ENCODE data around the gene PDE8B.

The PDE8B gene

DNA sequence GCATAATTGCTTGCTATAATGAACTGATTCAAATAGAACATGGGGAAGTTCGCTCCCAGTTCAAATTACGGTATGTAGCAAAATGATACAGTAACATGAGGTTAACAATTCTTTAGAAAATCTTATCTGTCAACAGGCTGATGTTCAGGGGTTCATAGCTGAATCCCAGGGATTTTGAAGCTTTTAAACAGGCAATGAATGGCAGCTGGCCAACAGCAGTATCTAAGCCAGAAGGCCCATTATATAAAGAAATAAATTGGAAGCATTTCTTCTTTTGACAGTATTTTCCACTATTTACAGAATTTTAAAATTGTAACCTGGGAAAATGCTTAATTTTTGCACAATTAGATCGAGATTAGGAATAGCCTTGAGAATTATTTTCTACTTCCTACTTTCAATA, 126.8 kb downstream of the PDE8B start:
- no peak for DNase-seq (ENCODE audit: low read depth)
- no peak overlapping the region for H3K4me3 ChIP-seq (replicated peaks; ENCODE audit: low read depth, low read length)
- TF ChIP-seq, protein P1, sequence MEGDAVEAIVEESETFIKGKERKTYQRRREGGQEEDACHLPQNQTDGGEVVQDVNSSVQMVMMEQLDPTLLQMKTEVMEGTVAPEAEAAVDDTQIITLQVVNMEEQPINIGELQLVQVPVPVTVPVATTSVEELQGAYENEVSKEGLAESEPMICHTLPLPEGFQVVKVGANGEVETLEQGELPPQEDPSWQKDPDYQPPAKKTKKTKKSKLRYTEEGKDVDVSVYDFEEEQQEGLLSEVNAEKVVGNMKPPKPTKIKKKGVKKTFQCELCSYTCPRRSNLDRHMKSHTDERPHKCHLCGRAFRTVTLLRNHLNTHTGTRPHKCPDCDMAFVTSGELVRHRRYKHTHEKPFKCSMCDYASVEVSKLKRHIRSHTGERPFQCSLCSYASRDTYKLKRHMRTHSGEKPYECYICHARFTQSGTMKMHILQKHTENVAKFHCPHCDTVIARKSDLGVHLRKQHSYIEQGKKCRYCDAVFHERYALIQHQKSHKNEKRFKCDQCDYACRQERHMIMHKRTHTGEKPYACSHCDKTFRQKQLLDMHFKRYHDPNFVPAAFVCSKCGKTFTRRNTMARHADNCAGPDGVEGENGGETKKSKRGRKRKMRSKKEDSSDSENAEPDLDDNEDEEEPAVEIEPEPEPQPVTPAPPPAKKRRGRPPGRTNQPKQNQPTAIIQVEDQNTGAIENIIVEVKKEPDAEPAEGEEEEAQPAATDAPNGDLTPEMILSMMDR (IDR thresholded peaks at IDR 0.05; ENCODE audit: low read length, missing control alignments): no peak

DNA sequence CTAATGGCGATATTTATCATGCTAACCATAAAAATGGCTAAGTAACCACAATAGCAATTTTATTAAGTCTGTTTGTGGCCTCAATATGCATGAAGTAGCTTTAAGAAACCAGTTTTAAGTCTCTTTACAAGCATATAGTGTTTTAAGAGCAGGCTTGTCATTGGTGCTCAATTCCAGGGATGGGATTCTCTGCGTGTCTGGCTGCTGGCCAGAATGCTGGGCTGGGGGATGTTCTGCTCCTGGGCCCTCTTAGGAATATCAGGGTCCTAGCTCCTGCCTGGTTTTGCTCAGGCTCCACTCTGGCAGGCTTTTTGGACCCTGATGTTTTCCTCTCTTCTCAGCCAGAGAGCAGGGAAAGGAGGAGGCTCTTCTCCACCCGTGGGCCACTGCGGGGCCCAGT, 127.2 kb downstream of the PDE8B start:
- no peak for DNase-seq (ENCODE audit: low read depth)
- no peak overlapping the region for H3K4me3 ChIP-seq (replicated peaks; ENCODE audit: low read depth, low read length)
- TF ChIP-seq, protein P1 (IDR thresholded peaks at IDR 0.05; ENCODE audit: low read length, missing control alignments): no peak

- DNase-seq (ENCODE audit: low read depth): no peak
- TF ChIP-seq, protein P1 (IDR thresholded peaks at IDR 0.05; ENCODE audit: low read length, missing control alignments): no peak
- no peak overlapping the region for H3K4me3 ChIP-seq (replicated peaks; ENCODE audit: low read depth, low read length)
These were observed 128.9 kb downstream of the PDE8B start for GRCh38 chr5:77339337-77339890.

DNA sequence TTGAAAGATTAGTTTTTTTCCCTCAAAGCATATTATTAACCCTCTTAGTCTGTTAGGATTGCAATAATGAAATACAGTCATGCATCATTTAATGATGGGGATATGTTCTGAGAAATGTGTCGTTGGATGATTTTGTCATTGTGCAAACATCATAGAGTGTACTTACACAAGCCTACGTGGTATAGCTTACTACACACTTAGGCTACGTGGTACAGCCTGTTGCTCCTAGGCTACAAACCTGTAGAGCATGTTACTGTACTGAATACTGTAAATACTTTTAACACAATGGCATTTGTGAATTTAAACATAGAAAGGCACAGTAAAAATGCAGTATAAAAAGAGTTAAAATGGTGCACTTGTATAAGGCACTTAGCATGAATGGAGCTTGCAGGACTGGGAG, 132.7 kb downstream of the PDE8B start:
- no peak overlapping the region for H3K4me3 ChIP-seq (replicated peaks; ENCODE audit: low read depth, low read length)
- TF ChIP-seq, protein P1 (IDR thresholded peaks at IDR 0.05; ENCODE audit: low read length, missing control alignments): no peak
- no peak for DNase-seq (ENCODE audit: low read depth)

DNA sequence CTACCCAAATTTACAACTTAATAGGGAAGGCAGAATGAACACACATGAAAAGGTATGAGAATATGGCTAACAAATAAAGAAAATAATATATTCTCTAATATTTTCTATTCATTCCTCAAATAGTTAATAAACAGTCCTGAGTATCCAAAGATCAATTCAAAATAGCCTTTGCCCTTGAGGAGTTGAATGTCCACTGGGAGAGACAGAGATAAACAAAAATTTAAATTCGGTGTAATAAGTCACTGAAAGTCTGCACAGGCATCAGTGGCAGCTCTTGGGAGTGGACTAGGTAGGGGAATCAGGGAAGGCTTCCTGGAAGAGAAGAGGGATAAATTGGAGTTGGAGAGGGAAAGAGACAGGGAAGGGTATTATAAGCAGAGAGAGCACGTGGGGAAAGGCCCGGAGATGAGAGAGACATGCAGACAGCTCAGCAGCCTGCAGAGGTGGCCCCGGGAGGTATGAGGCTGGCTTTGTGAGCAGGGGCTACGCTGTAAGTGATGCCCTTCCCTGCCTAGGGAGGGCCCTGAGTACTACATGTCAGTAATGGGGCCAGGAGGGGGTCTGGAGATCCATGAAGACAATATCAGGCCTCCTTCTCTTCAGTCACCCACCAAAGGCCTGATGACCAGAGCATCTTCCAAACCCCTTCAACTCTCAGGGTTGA, 137.1 kb downstream of the PDE8B start:
- no peak overlapping the region for H3K4me3 ChIP-seq (replicated peaks; ENCODE audit: low read depth, low read length)
- TF ChIP-seq, protein P1 (IDR thresholded peaks at IDR 0.05; ENCODE audit: low read length, missing control alignments): no peak
- DNase-seq (ENCODE audit: low read depth): no peak

- no peak for DNase-seq (ENCODE audit: low read depth)
These were observed 142.8 kb downstream of the PDE8B start for GRCh38 chr5:77353251-77353650.

More at GRCh38 chr5:77353251-77353650, 142.8 kb downstream of the PDE8B start:
- TF ChIP-seq, protein P1 (IDR thresholded peaks at IDR 0.05; ENCODE audit: low read length, missing control alignments): no peak
- no peak overlapping the region for H3K4me3 ChIP-seq (replicated peaks; ENCODE audit: low read depth, low read length)

Measured in fibroblast of pulmonary artery (primary cell).